HCT116 (cell line): ENCODE results near the gene ZFHX2. TPM values are rescaled to one million over a fixed set of nuclear protein-coding genes. Genes with fewer than 3 reads are reported as not detected.

Source experiments
- ATAC-seq: fragments of 200-7000 bp; cut with Tn5 transposase; 2 replicates; pipeline ENCODE4 v1.9.1; 2020; ENCODE audit warnings: mild to moderate bottlenecking, moderate library complexity
- BruUV-seq: library from RNA; stranded (reverse); fragments of 400-500 nt; replicated peaks from 2 replicates; lab custom pipeline; 2021; lab: Mats Ljungman, UMichigan
- CTCF ChIA-PET: fragments of 300-600 bp; sonication (Branson Sonifier 250); formaldehyde crosslinking; loops from one replicate; lab custom pipeline; 2021; ENCODE audit warnings: antibody characterized with exemption; lab: Charles Lee
- POLR2A ChIA-PET: fragments of 300-600, 350-600 bp; sonication (Branson Sonifier 250); formaldehyde crosslinking; loops from one replicate; lab custom pipeline; 2021; ENCODE audit warnings: antibody characterized with exemption; lab: Charles Lee
- RAD21 ChIA-PET, 2 experiments: fragments of 300-600 bp; sonication (Branson Sonifier 250); formaldehyde crosslinking; loops; one replicate each; lab custom pipeline; 2023; ENCODE audit warnings: low total read pairs in 2 of 2; ENCODE audit not compliant: uncharacterized antibody in 2 of 2, unreplicated experiment in 2 of 2, low non-redundant PET in 1 of 2; lab: Charles Lee
- DNase-seq: peaks from one replicate; pipeline ENCODE4 v3.0.0-alpha.2; 2010; ENCODE audit warnings: low read depth, low spot score
- H2AFZ ChIP-seq: fragments of 200-600 bp; shearing (Covaris generic), sonication (generic); 2 replicates; pipeline ENCODE4 v1.6.1; 2017; ENCODE audit warnings: low read depth, mixed run types, mixed read lengths, antibody characterized with exemption, low read length; ENCODE audit not compliant: poor library complexity, severe bottlenecking
- H3K27ac ChIP-seq: 2 replicates; pipeline ENCODE4 v1.5.1; 2012; ENCODE audit warnings: low read depth, low read length
- H3K27me3 ChIP-seq: fragments of 200-600 bp; sonication (generic); 2 replicates; pipeline ENCODE4 v1.6.1; 2016; ENCODE audit warnings: mixed run types, low read length, mixed read lengths; ENCODE audit not compliant: insufficient read depth
- H3K36me3 ChIP-seq, 2 experiments: fragments of 200-500 bp in 1 of 2; fragments of 200-600 bp in 1 of 2; sonication (Bioruptor generic) in 1 of 2; sonication (generic) in 1 of 2; 2 replicates each; pipeline versions ENCODE4 v1.5.1 to v1.6.1; 2014 to 2016; ENCODE audit warnings: low read length in 2 of 2, inconsistent platforms in 1 of 2, mixed read lengths in 1 of 2, mixed run types in 1 of 2; ENCODE audit not compliant: insufficient read depth in 2 of 2, control insufficient read depth in 1 of 2
- H3K4me1 ChIP-seq, 2 experiments: fragments of 200-600 bp in 1 of 2; sonication (generic) in 1 of 2; 2 replicates each; pipeline versions ENCODE4 v1.5.1 to v1.6.1; 2012 to 2017; ENCODE audit warnings: low read length in 2 of 2, inconsistent platforms in 1 of 2, mild to moderate bottlenecking in 1 of 2, mixed read lengths in 1 of 2, mixed run types in 1 of 2, moderate library complexity in 1 of 2; ENCODE audit not compliant: insufficient read depth in 2 of 2, control insufficient read depth in 1 of 2
- H3K4me2 ChIP-seq: fragments of 200-600 bp; sonication (generic); 2 replicates; pipeline ENCODE4 v1.6.1; 2017; ENCODE audit warnings: mixed run types, low read length, mixed read lengths
- H3K4me3 ChIP-seq, 2 experiments: fragments of 200-600 bp in 1 of 2; sonication (generic) in 1 of 2; replicated peaks in 1 of 2; 2 replicates each; pipeline ENCODE4 v1.5.1; 2011 to 2016; ENCODE audit warnings: low read length in 2 of 2, control low read depth in 1 of 2, low read depth in 1 of 2, mild to moderate bottlenecking in 1 of 2, mixed read lengths in 1 of 2, mixed run types in 1 of 2
- H3K79me2 ChIP-seq: fragments of 200-600 bp; sonication (generic); 2 replicates; pipeline ENCODE4 v1.6.1; 2017; ENCODE audit warnings: mild to moderate bottlenecking, mixed run types, low read length, moderate library complexity, mixed read lengths; ENCODE audit not compliant: insufficient read depth
- H3K9ac ChIP-seq: fragments of 200-600 bp; sonication (generic); 2 replicates; pipeline ENCODE4 v1.6.1; 2016; ENCODE audit warnings: low read length, mixed read lengths
- H3K9me2 ChIP-seq: fragments of 200-600 bp; sonication (generic), shearing (Covaris generic); 2 replicates; pipeline ENCODE4 v1.6.1; 2017; ENCODE audit warnings: mixed run types, mild to moderate bottlenecking, moderate library complexity; ENCODE audit not compliant: insufficient read depth
- H3K9me3 ChIP-seq, 2 experiments: fragments of 200-500 bp in 1 of 2; fragments of 200-600 bp in 1 of 2; sonication (Bioruptor generic) in 1 of 2; sonication (generic) in 1 of 2; 2 replicates each; pipeline ENCODE4 v1.6.1; 2014 to 2017; ENCODE audit warnings: low read length in 2 of 2, mixed read lengths in 2 of 2, inconsistent platforms in 1 of 2, low read depth in 1 of 2, mild to moderate bottlenecking in 1 of 2, mixed run types in 1 of 2, moderate library complexity in 1 of 2; ENCODE audit not compliant: control insufficient read depth in 1 of 2, insufficient read depth in 1 of 2
- H4K20me1 ChIP-seq: fragments of 200-600 bp; sonication (generic), shearing (Covaris generic); 2 replicates; pipeline ENCODE4 v1.6.1; 2017; ENCODE audit warnings: mixed run types, mild to moderate bottlenecking, moderate library complexity; ENCODE audit not compliant: insufficient read depth
- CEBPB ChIP-seq: IDR thresholded peaks from 2 replicates; pipeline ENCODE4 v1.6.1; 2012; ENCODE audit warnings: low read depth
- ELF1 ChIP-seq: IDR thresholded peaks from 2 replicates; pipeline ENCODE4 v1.6.1; 2012; ENCODE audit warnings: low read depth, borderline replicate concordance
- EZH2 ChIP-seq: fragments of 200-600 bp; sonication (generic); IDR thresholded peaks from 2 replicates; pipeline ENCODE4 v1.6.1; 2017; ENCODE audit warnings: antibody characterized with exemption, mixed run types
- EZH2phosphoT487 ChIP-seq: fragments of 200-600 bp; IDR thresholded peaks from 2 replicates; pipeline ENCODE4 v1.6.1; 2018; ENCODE audit warnings: antibody characterized with exemption, borderline replicate concordance
- JUND ChIP-seq: IDR thresholded peaks from 2 replicates; pipeline ENCODE4 v1.6.1; 2012
- POLR2A ChIP-seq: IDR thresholded peaks from 2 replicates; pipeline ENCODE4 v1.7.0; 2011; ENCODE audit warnings: borderline replicate concordance; ENCODE audit not compliant: insufficient read depth, insufficient read length; ENCODE audit errors: extremely low read depth
- POLR2AphosphoS5 ChIP-seq: IDR thresholded peaks from 2 replicates; pipeline ENCODE4 v1.6.1; 2011; ENCODE audit warnings: mild to moderate bottlenecking, low read depth, low read length, moderate library complexity
- SIN3A ChIP-seq: IDR thresholded peaks from 2 replicates; pipeline ENCODE4 v1.6.1; 2012; ENCODE audit warnings: low read depth
- SRF ChIP-seq: IDR thresholded peaks from 2 replicates; pipeline ENCODE4 v1.6.1; 2012; ENCODE audit warnings: low read depth
- TCF7L2 ChIP-seq: IDR thresholded peaks from 2 replicates; pipeline ENCODE4 v1.7.0; 2011; ENCODE audit warnings: borderline replicate concordance, inconsistent platforms; ENCODE audit not compliant: insufficient read depth, insufficient read length; ENCODE audit errors: extremely low read depth
- YY1 ChIP-seq: IDR thresholded peaks from 2 replicates; pipeline ENCODE4 v1.6.1; 2011; ENCODE audit warnings: low read length, low read depth, moderate library complexity, mild to moderate bottlenecking; ENCODE audit not compliant: insufficient replicate concordance; ENCODE audit errors: extremely low read depth
- ZFX ChIP-seq: fragments of 450-650 bp; IDR thresholded peaks from 2 replicates; pipeline ENCODE4 v1.6.1; 2017
- ZNF274 ChIP-seq: fragments of 200-500 bp; sonication (Bioruptor generic); IDR thresholded peaks from 2 replicates; pipeline ENCODE4 v1.6.1; 2014; ENCODE audit warnings: mild to moderate bottlenecking, low read depth, low read length, inconsistent platforms
- intact Hi-C: fragments of 100-400 bp; cut with micrococcal nuclease; formaldehyde crosslinking; loops from 2 replicates; pipeline ENCODE4 v1.10.0; 2022
- total RNA-seq: library from RNA; stranded (reverse); gene quantifications from one replicate; pipeline ENCODE4 v1.2.1, GENCODE V29; 2021; ENCODE audit not compliant: unreplicated experiment
- TF ChIP-seq, protein P1 (sequence below): IDR thresholded peaks from 2 replicates; pipeline ENCODE4 v1.6.1; 2012; ENCODE audit warnings: low read depth
- TF ChIP-seq, protein P2 (sequence below): IDR thresholded peaks from 2 replicates; pipeline ENCODE4 v1.6.1; 2012
- TF ChIP-seq, protein P3 (sequence below): IDR thresholded peaks from 2 replicates; pipeline ENCODE4 v1.6.1; 2012
- TF ChIP-seq, protein P4 (sequence below): IDR thresholded peaks from 2 replicates; pipeline ENCODE4 v1.6.1; 2011; ENCODE audit warnings: mild to moderate bottlenecking, low read length, moderate library complexity; ENCODE audit not compliant: insufficient replicate concordance; ENCODE audit errors: extremely low read depth

ZFHX2 gene
- total RNA-seq, 1 experiment from 2014 or later, result 3.6 TPM

DNA sequence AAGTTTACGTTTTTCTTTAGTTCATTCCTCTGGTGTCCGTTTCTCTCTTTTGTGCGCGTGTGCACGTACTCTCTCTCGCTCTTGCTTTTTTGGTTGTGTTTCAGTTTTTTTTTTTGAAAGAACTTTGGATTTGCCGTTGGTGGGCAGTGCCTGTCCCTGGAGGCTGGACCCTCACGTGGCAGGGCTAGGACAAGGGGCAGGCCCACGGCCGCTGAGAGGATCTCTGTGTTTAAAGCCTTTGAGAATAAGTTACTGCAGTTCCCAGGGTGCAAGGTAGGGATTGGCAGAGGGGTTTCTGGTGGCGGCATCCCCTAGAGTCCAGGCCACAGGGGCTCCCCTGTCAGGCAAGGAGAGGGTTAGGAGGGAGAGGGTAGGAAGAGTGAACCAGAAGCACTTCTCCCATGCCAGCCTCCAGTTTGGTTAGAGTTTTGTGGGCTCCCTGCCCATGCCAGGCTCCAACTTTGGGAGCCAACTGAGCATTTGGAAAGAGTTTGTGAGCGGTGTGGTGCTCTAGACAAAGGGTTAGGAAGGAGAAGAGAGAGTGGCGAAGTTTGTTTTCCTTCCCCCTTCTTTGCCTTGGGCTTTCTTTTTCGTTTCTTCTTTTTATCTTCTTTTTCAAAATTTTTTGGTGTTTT, 30.5 kb downstream of the ZFHX2 start (continued):
- TF ChIP-seq, protein P1, sequence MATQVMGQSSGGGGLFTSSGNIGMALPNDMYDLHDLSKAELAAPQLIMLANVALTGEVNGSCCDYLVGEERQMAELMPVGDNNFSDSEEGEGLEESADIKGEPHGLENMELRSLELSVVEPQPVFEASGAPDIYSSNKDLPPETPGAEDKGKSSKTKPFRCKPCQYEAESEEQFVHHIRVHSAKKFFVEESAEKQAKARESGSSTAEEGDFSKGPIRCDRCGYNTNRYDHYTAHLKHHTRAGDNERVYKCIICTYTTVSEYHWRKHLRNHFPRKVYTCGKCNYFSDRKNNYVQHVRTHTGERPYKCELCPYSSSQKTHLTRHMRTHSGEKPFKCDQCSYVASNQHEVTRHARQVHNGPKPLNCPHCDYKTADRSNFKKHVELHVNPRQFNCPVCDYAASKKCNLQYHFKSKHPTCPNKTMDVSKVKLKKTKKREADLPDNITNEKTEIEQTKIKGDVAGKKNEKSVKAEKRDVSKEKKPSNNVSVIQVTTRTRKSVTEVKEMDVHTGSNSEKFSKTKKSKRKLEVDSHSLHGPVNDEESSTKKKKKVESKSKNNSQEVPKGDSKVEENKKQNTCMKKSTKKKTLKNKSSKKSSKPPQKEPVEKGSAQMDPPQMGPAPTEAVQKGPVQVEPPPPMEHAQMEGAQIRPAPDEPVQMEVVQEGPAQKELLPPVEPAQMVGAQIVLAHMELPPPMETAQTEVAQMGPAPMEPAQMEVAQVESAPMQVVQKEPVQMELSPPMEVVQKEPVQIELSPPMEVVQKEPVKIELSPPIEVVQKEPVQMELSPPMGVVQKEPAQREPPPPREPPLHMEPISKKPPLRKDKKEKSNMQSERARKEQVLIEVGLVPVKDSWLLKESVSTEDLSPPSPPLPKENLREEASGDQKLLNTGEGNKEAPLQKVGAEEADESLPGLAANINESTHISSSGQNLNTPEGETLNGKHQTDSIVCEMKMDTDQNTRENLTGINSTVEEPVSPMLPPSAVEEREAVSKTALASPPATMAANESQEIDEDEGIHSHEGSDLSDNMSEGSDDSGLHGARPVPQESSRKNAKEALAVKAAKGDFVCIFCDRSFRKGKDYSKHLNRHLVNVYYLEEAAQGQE, result no peak
- TF ChIP-seq CEBPB (no peak), POLR2AphosphoS5 (no peak)

DNA sequence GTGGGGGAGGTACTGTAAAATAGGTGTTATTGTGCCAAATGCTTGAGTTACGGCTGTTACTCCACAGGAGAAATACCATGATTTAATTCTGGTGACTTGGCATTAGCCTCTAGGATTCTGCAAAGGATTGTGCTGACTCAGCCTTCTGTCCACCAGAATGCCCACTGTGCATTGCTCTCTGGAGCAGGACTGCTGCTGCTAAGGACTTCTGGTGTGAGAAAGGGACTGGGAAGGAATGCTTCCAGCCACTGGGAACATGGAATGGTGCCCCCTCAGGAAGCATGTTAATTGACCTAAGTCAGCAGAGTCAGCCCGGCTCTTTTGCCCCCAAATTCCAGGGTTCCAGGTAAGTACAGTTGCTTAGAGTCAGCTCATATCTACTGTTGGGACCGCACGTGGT, 32.9 kb downstream of the ZFHX2 start:
- ATAC-seq, result no peak
- DNase-seq, result no peak
- POLR2A ChIA-PET, result no interaction called here
- Histone ChIP-seq H4K20me1 (no peaks in the 10 kb centered on the region), H3K4me2 (no peak overlapping the region), H3K9me2 (no peaks in the 10 kb centered on the region), H3K27ac (no peak overlapping the region), H3K9me3 (no peaks in the 10 kb centered on the region), H3K9ac (no peak overlapping the region), H3K27me3 (no peaks in the 10 kb centered on the region), H3K36me3 (no peaks in the 10 kb centered on the region; a peak in 1 of 4 replicates), H3K79me2 (no peaks in the 10 kb centered on the region), H3K4me3 (no peak overlapping the region), H2AFZ (no peak overlapping the region), H3K4me1 (no peaks in the 10 kb centered on the region)
- CTCF ChIA-PET, result no interaction called here
- no peak for TF ChIP-seq CEBPB
- TF ChIP-seq EZH2, result no peak
- TF ChIP-seq SIN3A, result no peak
- TF ChIP-seq ZFX, result no peak
- no peak for TF ChIP-seq POLR2A
- no peak for TF ChIP-seq EZH2phosphoT487
- TF ChIP-seq YY1, result no peak
- TF ChIP-seq, protein P2, sequence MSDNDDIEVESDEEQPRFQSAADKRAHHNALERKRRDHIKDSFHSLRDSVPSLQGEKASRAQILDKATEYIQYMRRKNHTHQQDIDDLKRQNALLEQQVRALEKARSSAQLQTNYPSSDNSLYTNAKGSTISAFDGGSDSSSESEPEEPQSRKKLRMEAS, result no peak
- TF ChIP-seq, protein P3, sequence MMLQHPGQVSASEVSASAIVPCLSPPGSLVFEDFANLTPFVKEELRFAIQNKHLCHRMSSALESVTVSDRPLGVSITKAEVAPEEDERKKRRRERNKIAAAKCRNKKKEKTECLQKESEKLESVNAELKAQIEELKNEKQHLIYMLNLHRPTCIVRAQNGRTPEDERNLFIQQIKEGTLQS, result no peak
- no peak for TF ChIP-seq SRF
- TF ChIP-seq TCF7L2, result no peak
- no peak for TF ChIP-seq ELF1
- TF ChIP-seq JUND, result no peak
- TF ChIP-seq, protein P4, sequence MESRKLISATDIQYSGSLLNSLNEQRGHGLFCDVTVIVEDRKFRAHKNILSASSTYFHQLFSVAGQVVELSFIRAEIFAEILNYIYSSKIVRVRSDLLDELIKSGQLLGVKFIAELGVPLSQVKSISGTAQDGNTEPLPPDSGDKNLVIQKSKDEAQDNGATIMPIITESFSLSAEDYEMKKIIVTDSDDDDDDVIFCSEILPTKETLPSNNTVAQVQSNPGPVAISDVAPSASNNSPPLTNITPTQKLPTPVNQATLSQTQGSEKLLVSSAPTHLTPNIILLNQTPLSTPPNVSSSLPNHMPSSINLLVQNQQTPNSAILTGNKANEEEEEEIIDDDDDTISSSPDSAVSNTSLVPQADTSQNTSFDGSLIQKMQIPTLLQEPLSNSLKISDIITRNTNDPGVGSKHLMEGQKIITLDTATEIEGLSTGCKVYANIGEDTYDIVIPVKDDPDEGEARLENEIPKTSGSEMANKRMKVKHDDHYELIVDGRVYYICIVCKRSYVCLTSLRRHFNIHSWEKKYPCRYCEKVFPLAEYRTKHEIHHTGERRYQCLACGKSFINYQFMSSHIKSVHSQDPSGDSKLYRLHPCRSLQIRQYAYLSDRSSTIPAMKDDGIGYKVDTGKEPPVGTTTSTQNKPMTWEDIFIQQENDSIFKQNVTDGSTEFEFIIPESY, result no peak
- no peak for TF ChIP-seq ZNF274
- RAD21 ChIA-PET, result no interaction called here
- no TSS peak for BruUV-seq
- intact Hi-C loops, result no loop called here
